Measurements from ENCODE around the gene PGAM5. TPM values are rescaled to one million over a fixed set of nuclear protein-coding genes. Genes with fewer than 3 reads are reported as not detected.

PGAM5 gene
- total and polyA plus RNA-seq, 3 donors from 2014 or later, result 37.2 to 48.0 (median 40.9) TPM

DNA sequence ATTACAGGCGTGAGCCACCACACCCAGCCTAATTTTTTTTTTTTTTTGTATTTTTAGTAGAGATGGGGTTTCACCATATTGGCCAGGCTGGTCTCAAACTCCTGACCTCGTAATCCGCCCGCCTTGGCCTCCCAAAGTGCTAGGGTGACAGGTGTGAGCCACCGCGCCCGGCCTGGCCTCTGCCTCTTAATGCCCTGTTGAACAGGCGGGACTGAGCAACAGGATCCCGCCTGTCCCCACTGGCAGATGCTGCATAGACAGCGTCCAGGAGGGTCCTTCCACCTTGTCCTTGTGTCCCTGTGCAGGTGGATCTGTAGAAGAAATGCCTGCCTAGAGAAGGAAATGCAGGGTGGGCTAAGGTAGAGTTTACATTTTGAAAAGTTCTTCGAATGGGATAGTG, 5.7 kb downstream of the PGAM5 start:
- Histone ChIP-seq H3K27me3 (no peaks in the 10 kb centered on the region), H3K4me1 (peaks cover 8% of the 10 kb centered on the region), H3K4me3 (no peak overlapping the region), H3K9me3 (no peaks in the 10 kb centered on the region), H3K36me3 (ENCODE audit: low read depth, missing control alignments) (no peaks in the 10 kb centered on the region), H3K27ac (no peak overlapping the region)
- no peak for TF ChIP-seq POLR2A (IDR thresholded peaks at IDR 0.05)
- TF ChIP-seq, protein P1, sequence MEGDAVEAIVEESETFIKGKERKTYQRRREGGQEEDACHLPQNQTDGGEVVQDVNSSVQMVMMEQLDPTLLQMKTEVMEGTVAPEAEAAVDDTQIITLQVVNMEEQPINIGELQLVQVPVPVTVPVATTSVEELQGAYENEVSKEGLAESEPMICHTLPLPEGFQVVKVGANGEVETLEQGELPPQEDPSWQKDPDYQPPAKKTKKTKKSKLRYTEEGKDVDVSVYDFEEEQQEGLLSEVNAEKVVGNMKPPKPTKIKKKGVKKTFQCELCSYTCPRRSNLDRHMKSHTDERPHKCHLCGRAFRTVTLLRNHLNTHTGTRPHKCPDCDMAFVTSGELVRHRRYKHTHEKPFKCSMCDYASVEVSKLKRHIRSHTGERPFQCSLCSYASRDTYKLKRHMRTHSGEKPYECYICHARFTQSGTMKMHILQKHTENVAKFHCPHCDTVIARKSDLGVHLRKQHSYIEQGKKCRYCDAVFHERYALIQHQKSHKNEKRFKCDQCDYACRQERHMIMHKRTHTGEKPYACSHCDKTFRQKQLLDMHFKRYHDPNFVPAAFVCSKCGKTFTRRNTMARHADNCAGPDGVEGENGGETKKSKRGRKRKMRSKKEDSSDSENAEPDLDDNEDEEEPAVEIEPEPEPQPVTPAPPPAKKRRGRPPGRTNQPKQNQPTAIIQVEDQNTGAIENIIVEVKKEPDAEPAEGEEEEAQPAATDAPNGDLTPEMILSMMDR (IDR thresholded peaks at IDR 0.05), result no peak
- intact Hi-C loops (cut with DNase I; ENCODE audit: low total_unique reads), result no loop called here
- whole genome bisulfite sequencing, 2 donors, result 95 to 96% methylated on average over 11 of the region's 11 CpGs
- DNase-seq, result no peak

GRCh38 chr12:132717011-132717410, 6.4 kb downstream of the PGAM5 start:
- no peak for DNase-seq
- Histone ChIP-seq H3K4me3 (no peak overlapping the region), H3K27me3 (no peaks in the 10 kb centered on the region), H3K4me1 (peaks cover 2% of the 10 kb centered on the region), H3K36me3 (ENCODE audit: low read depth, missing control alignments) (no peaks in the 10 kb centered on the region), H3K27ac (no peak overlapping the region), H3K9me3 (no peaks in the 10 kb centered on the region)
- TF ChIP-seq, protein P1 (IDR thresholded peaks at IDR 0.05), result no peak
- TF ChIP-seq POLR2A (IDR thresholded peaks at IDR 0.05), result no peak
- intact Hi-C loops (cut with DNase I; ENCODE audit: low total_unique reads), result no loop called here
- WGBS, 2 donors, result 85 to 87% methylated on average over 16 to 17 of the region's 17 CpGs

GRCh38 chr12:132717531-132718387, 7.1 kb downstream of the PGAM5 start:
- Histone ChIP-seq H3K36me3 (ENCODE audit: low read depth, missing control alignments) (no peaks in the 10 kb centered on the region), H3K4me1 (no peaks in the 10 kb centered on the region), H3K4me3 (no peak overlapping the region), H3K27me3 (no peaks in the 10 kb centered on the region), H3K9me3 (no peaks in the 10 kb centered on the region), H3K27ac (no peak overlapping the region)
- DNase-seq, result no peak
- WGBS, 2 donors, result 81 to 95% methylated on average over 41 to 61 of the region's 61 CpGs
- TF ChIP-seq POLR2A (IDR thresholded peaks at IDR 0.05), result no peak
- TF ChIP-seq, protein P1 (IDR thresholded peaks at IDR 0.05), result no peak
- intact Hi-C loops (cut with DNase I; ENCODE audit: low total_unique reads), result no loop called here

DNA sequence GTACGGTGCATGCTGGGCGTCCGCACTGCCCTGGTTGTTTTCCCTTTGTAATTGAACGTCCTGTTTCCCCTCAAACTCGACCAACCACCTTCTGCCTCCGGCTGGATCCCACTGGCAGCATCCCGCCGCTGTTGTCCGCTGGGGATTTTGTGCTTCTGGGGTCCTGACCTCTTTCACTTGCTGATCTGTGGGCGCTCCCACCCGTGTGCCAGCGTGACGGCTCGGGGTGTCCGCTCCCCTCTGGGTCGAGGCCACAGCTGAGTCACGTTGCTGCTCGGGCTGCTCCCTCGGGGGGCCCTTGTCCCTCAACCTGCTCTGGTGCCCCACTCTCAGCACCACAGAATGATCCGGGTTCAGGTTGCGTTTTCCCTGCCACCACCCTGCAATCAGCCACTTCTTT, 8.0 kb downstream of the PGAM5 start:
- intact Hi-C loops (cut with DNase I; ENCODE audit: low total_unique reads), result no loop called here
- no peaks in the 10 kb centered on the region for H3K36me3 ChIP-seq (ENCODE audit: low read depth, missing control alignments)
- no peaks in the 10 kb centered on the region for H3K4me1 ChIP-seq
- H3K27me3 ChIP-seq, result no peaks in the 10 kb centered on the region
- no peak for TF ChIP-seq POLR2A (IDR thresholded peaks at IDR 0.05)
- TF ChIP-seq, protein P1 (IDR thresholded peaks at IDR 0.05), result no peak
- no peaks in the 10 kb centered on the region for H3K9me3 ChIP-seq
- no peak for DNase-seq
- 89 to 91% methylated on average over 6 to 21 of the region's 21 CpGs for WGBS, 2 donors
- no peak overlapping the region for H3K27ac ChIP-seq
- no peak overlapping the region for H3K4me3 ChIP-seq
